Measurements from ENCODE around the gene DENND1B. TPM values are rescaled to one million over a fixed set of nuclear protein-coding genes. Genes with fewer than 3 reads are reported as not detected.
A peak's percentile ranks its signal among the peaks of the same experiment; 100 is the strongest.
"Not testable (repeated sequence)": the region's sequence is repeated elsewhere in the genome, so short reads cannot be mapped to it uniquely, and the experiment has no call there.

The DENND1B gene
- total and polyA plus RNA-seq, 9 donors, result 3.1 to 8.9 (median 4.7) TPM

DNA sequence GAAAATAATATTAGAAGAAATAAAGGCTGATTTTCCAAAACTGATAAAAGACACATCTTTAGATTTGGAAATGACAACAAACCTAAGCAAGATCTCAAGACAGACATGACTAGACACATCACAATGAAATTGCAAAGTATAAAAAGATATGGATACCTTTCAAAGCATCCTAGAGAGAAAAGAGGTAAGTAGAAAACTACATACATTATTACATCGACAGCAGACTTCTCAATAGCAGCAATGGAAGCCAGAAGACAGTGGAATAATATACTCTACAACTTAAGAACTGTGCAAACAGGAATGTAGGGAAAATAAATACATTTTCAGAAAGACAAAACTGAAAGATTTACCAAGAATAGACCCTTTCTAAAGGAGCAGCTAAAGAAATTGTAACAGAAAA lies 50.2 kb downstream of the DENND1B start:
- H3K27me3 ChIP-seq (ENCODE audit: control insufficient read depth, insufficient read depth, low read length), result no peaks in the 10 kb centered on the region
- peak; percentile 8 for DNase-seq
- H3K9me3 ChIP-seq (replicated peaks; ENCODE audit: control insufficient read depth, low read depth, low read length), result peaks cover 15% of the 10 kb centered on the region
- no peak overlapping the region for H3K4me3 ChIP-seq (ENCODE audit: low read length)
- H3K27ac ChIP-seq (ENCODE audit: low read length), result no peak overlapping the region
- H3K36me3 ChIP-seq (ENCODE audit: control insufficient read depth, insufficient read depth, low read length), result no peaks in the 10 kb centered on the region
- H3K4me1 ChIP-seq (ENCODE audit: control insufficient read depth, insufficient read depth, low read length), result no peaks in the 10 kb centered on the region
- no CpG with 5 or more reads among the region's 1 CpG for WGBS (ENCODE audit: insufficient coverage)

DNA sequence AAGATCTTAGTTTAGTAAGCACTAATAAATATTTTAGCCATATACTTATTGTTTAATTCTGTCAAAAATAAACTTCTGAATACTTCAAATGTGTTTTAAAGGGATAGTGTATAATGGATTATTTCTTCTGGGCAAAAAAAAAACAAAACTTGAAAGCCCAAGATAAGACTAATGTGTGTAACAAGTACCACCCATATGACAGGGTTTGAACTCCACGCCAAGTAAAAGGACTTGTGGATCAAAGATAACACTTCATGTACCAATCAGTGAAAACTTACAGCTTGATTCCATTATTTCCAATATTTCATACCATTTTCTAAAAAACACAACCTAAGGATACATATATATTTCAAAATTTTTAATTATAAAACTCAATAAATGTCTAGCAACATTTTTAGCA lies 59.5 kb downstream of the DENND1B start:
- no peak overlapping the region for H3K27ac ChIP-seq (ENCODE audit: low read length)
- H3K4me3 ChIP-seq (ENCODE audit: low read length), result no peak overlapping the region
- DNase-seq, result no peak
- H3K27me3 ChIP-seq (ENCODE audit: control insufficient read depth, insufficient read depth, low read length), result no peaks in the 10 kb centered on the region
- no peaks in the 10 kb centered on the region for H3K36me3 ChIP-seq (ENCODE audit: control insufficient read depth, insufficient read depth, low read length)
- H3K9me3 ChIP-seq (replicated peaks; ENCODE audit: control insufficient read depth, low read depth, low read length), result no peaks in the 10 kb centered on the region
- H3K4me1 ChIP-seq (ENCODE audit: control insufficient read depth, insufficient read depth, low read length), result no peaks in the 10 kb centered on the region
- no CpG with 5 or more reads among the region's 1 CpG for WGBS (ENCODE audit: insufficient coverage)

DNA sequence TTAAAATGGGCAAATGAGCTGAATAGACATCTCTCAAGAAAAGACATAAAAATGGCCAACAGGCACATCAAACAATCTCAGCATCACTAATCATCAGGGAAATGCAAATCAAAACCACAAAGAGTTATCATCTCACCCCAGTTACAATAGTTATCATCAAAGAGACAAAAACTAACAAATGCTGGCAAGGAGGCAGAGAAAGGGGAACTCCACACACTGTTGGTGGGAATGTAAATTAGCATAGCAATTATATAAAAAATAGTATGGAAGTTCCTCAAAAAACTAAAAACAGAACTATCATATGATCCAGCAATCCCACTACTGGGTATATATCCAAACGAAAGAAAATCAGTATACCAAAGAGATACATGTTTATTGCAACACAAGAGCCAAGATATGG lies 68.7 kb downstream of the DENND1B start:
- H3K9me3 ChIP-seq (replicated peaks; ENCODE audit: control insufficient read depth, low read depth, low read length), result no peaks in the 10 kb centered on the region
- no CpG with 5 or more reads among the region's 1 CpG for WGBS (ENCODE audit: insufficient coverage)
- H3K27ac ChIP-seq (ENCODE audit: low read length), result no peak overlapping the region
- no peak overlapping the region for H3K4me3 ChIP-seq (ENCODE audit: low read length)
- no peaks in the 10 kb centered on the region for H3K27me3 ChIP-seq (ENCODE audit: control insufficient read depth, insufficient read depth, low read length)
- no peak for DNase-seq
- H3K36me3 ChIP-seq (ENCODE audit: control insufficient read depth, insufficient read depth, low read length), result no peaks in the 10 kb centered on the region
- no peaks in the 10 kb centered on the region for H3K4me1 ChIP-seq (ENCODE audit: control insufficient read depth, insufficient read depth, low read length)

DNA sequence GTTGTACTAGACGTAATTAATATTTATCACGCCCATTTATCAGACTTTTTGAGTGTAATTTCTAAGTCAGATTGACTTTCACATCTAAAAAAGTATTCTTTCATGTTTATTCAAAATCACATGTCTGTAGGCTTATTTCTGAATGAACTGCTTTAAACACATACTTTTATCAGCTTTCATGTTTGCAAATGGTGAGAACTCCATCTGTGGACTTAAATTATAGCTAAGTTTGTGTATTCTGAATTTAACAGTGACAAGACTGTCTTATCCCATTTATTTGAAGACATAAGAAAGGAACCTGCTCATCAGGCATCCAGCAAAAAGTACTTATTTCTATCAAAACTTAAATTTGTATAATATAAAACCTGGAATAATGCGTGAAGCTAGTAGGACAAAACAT lies 69.3 kb downstream of the DENND1B start:
- no peak overlapping the region for H3K27ac ChIP-seq (ENCODE audit: low read length)
- H3K9me3 ChIP-seq (replicated peaks; ENCODE audit: control insufficient read depth, low read depth, low read length), result no peaks in the 10 kb centered on the region
- DNase-seq, result no peak
- no peak overlapping the region for H3K4me3 ChIP-seq (ENCODE audit: low read length)
- H3K4me1 ChIP-seq (ENCODE audit: control insufficient read depth, insufficient read depth, low read length), result no peaks in the 10 kb centered on the region
- no peaks in the 10 kb centered on the region for H3K36me3 ChIP-seq (ENCODE audit: control insufficient read depth, insufficient read depth, low read length)
- no peaks in the 10 kb centered on the region for H3K27me3 ChIP-seq (ENCODE audit: control insufficient read depth, insufficient read depth, low read length)
- no CpG with 5 or more reads among the region's 3 CpGs for WGBS (ENCODE audit: insufficient coverage)

DNA sequence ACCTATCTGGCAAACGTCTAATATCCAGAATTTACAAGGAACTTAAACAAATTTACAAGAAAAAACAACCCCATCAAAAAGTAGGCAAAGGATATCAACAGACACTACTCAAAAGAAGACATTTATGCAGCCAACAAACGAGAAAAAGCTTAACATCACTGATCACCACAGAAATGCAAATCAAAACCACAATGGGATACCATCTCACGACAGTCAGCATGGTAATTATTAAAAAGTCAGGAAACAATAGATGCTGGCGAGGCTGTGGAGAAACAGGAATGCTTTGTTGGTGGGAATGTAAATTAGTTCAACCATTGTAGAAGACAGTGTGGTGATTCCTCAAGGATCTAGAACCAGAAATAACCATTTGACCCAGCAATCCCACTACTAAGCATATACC lies 74.6 kb downstream of the DENND1B start:
- WGBS (ENCODE audit: insufficient coverage), result 93% methylated on average over 2 of the region's 4 CpGs
- DNase-seq; H3K4me3 ChIP-seq (ENCODE audit: low read length); H3K9me3 ChIP-seq (replicated peaks; ENCODE audit: control insufficient read depth, low read depth, low read length); H3K27me3 ChIP-seq (ENCODE audit: control insufficient read depth, insufficient read depth, low read length); H3K27ac ChIP-seq (ENCODE audit: low read length); H3K36me3 ChIP-seq (ENCODE audit: control insufficient read depth, insufficient read depth, low read length); H3K4me1 ChIP-seq (ENCODE audit: control insufficient read depth, insufficient read depth, low read length): not testable (repeated sequence)

DNA sequence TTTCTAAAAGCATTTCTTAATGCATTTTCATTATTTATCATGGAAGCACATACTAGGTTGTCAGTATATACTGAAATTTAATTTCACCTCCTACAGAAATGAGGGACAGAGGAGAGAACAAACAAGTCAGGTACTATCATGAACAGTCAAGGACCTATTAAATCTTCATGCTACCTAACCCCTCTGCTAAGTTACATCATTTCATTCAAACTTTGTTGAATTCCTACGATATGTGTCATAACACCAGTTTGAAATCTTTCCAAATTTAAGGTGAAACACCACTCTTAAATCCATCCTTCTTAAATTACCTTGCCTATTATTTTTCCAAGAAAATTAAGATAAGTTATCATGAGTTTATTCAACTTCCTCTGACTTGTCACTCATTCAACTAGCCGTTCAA lies 78.9 kb downstream of the DENND1B start:
- 67% methylated on average over 1 of the region's 2 CpGs for WGBS (ENCODE audit: insufficient coverage)
- Histone ChIP-seq H3K4me1 (ENCODE audit: control insufficient read depth, insufficient read depth, low read length) (no peaks in the 10 kb centered on the region), H3K9me3 (replicated peaks; ENCODE audit: control insufficient read depth, low read depth, low read length) (no peaks in the 10 kb centered on the region), H3K4me3 (ENCODE audit: low read length) (no peak overlapping the region), H3K27me3 (ENCODE audit: control insufficient read depth, insufficient read depth, low read length) (no peaks in the 10 kb centered on the region), H3K27ac (ENCODE audit: low read length) (no peak overlapping the region), H3K36me3 (ENCODE audit: control insufficient read depth, insufficient read depth, low read length) (no peaks in the 10 kb centered on the region)
- DNase-seq, result no peak

DNA sequence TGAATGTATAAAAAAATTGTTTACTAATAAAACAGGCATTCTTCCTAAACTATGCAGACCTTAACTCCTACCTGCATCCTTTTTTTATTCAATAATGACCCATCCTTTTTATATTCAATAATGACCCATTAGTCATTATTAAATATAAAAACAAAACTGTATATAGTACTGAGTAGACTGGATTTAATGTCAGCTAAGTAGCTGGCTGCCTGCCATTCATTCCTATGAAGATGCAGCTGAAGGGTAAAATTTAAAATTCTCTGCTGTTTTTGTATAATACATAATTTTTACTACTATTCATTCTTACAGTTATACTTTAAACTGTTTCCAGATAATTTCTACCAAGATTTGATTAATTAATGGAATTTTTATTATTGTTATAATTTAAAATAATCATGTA lies 79.3 kb downstream of the DENND1B start:
- H3K36me3 ChIP-seq (ENCODE audit: control insufficient read depth, insufficient read depth, low read length), result no peaks in the 10 kb centered on the region
- no peaks in the 10 kb centered on the region for H3K4me1 ChIP-seq (ENCODE audit: control insufficient read depth, insufficient read depth, low read length)
- peak; percentile 51 for DNase-seq

DNA sequence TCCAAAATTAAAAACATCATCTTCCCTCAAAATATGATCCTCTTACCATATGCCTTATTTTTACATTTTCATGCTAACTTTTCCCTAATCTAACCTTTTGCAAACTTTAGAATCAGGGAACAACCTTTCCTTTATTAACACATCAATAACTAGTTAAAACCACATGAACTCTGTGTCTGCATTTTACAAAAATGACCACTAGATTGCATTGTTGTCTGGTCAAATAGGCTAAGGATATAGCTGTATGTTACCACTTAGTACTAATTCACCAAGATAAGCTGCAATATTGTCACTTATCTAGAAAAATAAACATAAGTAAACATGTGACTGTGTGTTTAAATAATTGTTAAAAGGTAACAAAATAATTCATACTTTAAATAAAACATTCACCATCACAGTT lies 82.3 kb downstream of the DENND1B start:
- Histone ChIP-seq H3K27ac (ENCODE audit: low read length) (no peak overlapping the region), H3K27me3 (ENCODE audit: control insufficient read depth, insufficient read depth, low read length) (no peaks in the 10 kb centered on the region), H3K36me3 (ENCODE audit: control insufficient read depth, insufficient read depth, low read length) (no peaks in the 10 kb centered on the region), H3K9me3 (replicated peaks; ENCODE audit: control insufficient read depth, low read depth, low read length) (peaks cover 7% of the 10 kb centered on the region), H3K4me1 (ENCODE audit: control insufficient read depth, insufficient read depth, low read length) (no peaks in the 10 kb centered on the region), H3K4me3 (ENCODE audit: low read length) (no peak overlapping the region)
- peak; percentile 25 for DNase-seq

More for the DNA sequence above, 79.3 kb downstream of the DENND1B start:
- no peak overlapping the region for H3K27ac ChIP-seq (ENCODE audit: low read length)
- no peaks in the 10 kb centered on the region for H3K27me3 ChIP-seq (ENCODE audit: control insufficient read depth, insufficient read depth, low read length)
- no peaks in the 10 kb centered on the region for H3K9me3 ChIP-seq (replicated peaks; ENCODE audit: control insufficient read depth, low read depth, low read length)
- H3K4me3 ChIP-seq (ENCODE audit: low read length), result no peak overlapping the region

DNA sequence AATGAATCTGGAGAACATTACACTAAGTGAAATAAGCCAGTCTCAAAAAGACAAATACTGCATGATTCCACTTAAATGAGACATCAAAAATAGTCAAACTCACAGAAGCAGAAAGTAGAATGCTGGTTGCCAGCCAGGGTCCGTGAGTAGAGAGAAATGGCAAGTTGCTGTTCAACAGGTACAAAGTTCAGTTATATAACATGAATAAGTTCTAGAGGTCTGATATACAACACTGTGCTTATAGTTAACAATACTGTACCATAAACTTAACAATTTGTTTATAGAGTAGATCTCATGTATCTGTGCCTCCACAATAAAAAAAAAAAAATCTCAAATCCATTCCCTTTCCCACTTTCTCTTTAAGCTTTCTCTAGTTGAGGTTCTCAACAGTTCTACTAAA lies 83.5 kb downstream of the DENND1B start:
- no peaks in the 10 kb centered on the region for H3K27me3 ChIP-seq (ENCODE audit: control insufficient read depth, insufficient read depth, low read length)
- no peak overlapping the region for H3K27ac ChIP-seq (ENCODE audit: low read length)
- H3K4me1 ChIP-seq (ENCODE audit: control insufficient read depth, insufficient read depth, low read length), result no peaks in the 10 kb centered on the region
- peaks cover 7% of the 10 kb centered on the region for H3K9me3 ChIP-seq (replicated peaks; ENCODE audit: control insufficient read depth, low read depth, low read length)
- no peaks in the 10 kb centered on the region for H3K36me3 ChIP-seq (ENCODE audit: control insufficient read depth, insufficient read depth, low read length)
- H3K4me3 ChIP-seq (ENCODE audit: low read length), result no peak overlapping the region
- DNase-seq, result no peak
- WGBS (ENCODE audit: insufficient coverage), result no CpG with 5 or more reads among the region's 1 CpG

DNA sequence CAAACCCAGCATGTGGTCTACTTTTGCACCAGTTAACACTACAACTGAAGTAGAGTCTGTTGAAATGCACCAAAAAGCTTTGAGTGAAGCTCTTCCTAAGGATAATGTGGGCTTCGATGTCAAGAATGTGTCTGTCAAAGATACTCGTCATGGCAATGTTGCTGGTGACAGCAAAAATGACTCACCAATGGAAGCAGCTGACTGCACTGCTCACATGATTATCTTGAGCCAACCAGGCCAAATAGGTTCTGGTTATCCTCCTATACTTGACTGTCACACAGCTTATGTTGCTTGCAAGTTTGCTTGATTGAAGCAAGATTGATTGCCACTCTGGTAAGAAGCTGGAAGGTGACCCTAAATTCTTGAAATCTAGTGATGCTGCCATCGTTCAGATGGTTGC lies 85.2 kb downstream of the DENND1B start:
- Histone ChIP-seq H3K27ac (ENCODE audit: low read length) (no peak overlapping the region), H3K27me3 (ENCODE audit: control insufficient read depth, insufficient read depth, low read length) (no peaks in the 10 kb centered on the region), H3K36me3 (ENCODE audit: control insufficient read depth, insufficient read depth, low read length) (no peaks in the 10 kb centered on the region), H3K4me3 (ENCODE audit: low read length) (no peak overlapping the region), H3K4me1 (ENCODE audit: control insufficient read depth, insufficient read depth, low read length) (no peaks in the 10 kb centered on the region), H3K9me3 (replicated peaks; ENCODE audit: control insufficient read depth, low read depth, low read length) (peaks cover 7% of the 10 kb centered on the region)
- DNase-seq, result no peak
- 100% methylated on average over 2 of the region's 3 CpGs for WGBS (ENCODE audit: insufficient coverage)

DNA sequence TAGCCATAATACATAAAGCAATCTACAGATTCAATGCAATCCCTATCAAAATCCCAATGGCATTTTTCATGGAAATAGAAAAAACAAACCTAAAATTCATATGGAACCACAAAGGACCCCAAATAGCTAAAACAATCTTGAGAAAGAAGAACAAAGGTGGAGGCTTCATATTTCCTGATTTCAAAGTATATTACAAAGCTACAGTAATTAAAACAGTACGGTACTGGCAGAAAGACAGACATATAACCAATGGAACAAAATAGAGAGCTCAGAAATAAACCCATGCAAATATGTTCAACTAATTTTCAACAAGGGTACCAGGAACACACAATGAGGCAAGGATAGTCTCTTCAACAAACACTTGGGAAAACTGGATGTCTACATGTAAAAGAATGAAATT lies 87.0 kb downstream of the DENND1B start:
- Histone ChIP-seq H3K27ac (ENCODE audit: low read length) (no peak overlapping the region), H3K36me3 (ENCODE audit: control insufficient read depth, insufficient read depth, low read length) (no peaks in the 10 kb centered on the region), H3K4me1 (ENCODE audit: control insufficient read depth, insufficient read depth, low read length) (no peaks in the 10 kb centered on the region), H3K9me3 (replicated peaks; ENCODE audit: control insufficient read depth, low read depth, low read length) (peaks cover 7% of the 10 kb centered on the region), H3K4me3 (ENCODE audit: low read length) (no peak overlapping the region), H3K27me3 (ENCODE audit: control insufficient read depth, insufficient read depth, low read length) (no peaks in the 10 kb centered on the region)
- no peak for DNase-seq
- no CpG with 5 or more reads among the region's 1 CpG for WGBS (ENCODE audit: insufficient coverage)
